NCI-H2081 (cell line): ENCODE data around the gene FGF1.

Source experiments
- DNase-seq, 2 experiments: peaks; one replicate each; lab custom pipeline; 2025; lab: John Stamatoyannopoulos, UW

Gene FGF1

GRCh38 chr5:142696379-142696778, 10.5 kb upstream of the FGF1 start:
- DNase-seq: no peak

- no peak for DNase-seq
Observed at GRCh38 chr5:142694092-142694856, 8.4 kb upstream of the FGF1 start.

- no peak for DNase-seq
Observed at GRCh38 chr5:142692321-142692894, 6.5 kb upstream of the FGF1 start.

GRCh38 chr5:142690667-142691066, 4.8 kb upstream of the FGF1 start:
- DNase-seq: no peak

- no peak for DNase-seq
Observed at GRCh38 chr5:142689081-142689480, 3.2 kb upstream of the FGF1 start.

GRCh38 chr5:142688281-142688989, 2.5 kb upstream of the FGF1 start:
- DNase-seq: no peak

GRCh38 chr5:142686968-142687367, 1.1 kb upstream of the FGF1 start:
- DNase-seq: no peak

- no peak for DNase-seq
Observed at GRCh38 chr5:142686210-142686734, 382 bp upstream of the FGF1 start.

GRCh38 chr5:142684508-142685041, 1.3 kb downstream of the FGF1 start:
- no peak for DNase-seq

- DNase-seq: no peak
Observed at GRCh38 chr5:142683881-142684505, 1.9 kb downstream of the FGF1 start.

- DNase-seq: no peak
Observed at GRCh38 chr5:142683116-142683515, 2.8 kb downstream of the FGF1 start.

GRCh38 chr5:142680605-142681259, 5.2 kb downstream of the FGF1 start:
- no peak for DNase-seq

GRCh38 chr5:142679744-142680143, 6.1 kb downstream of the FGF1 start:
- no peak for DNase-seq

GRCh38 chr5:142678529-142678928, 7.4 kb downstream of the FGF1 start:
- DNase-seq: no peak

GRCh38 chr5:142677198-142677597, 8.7 kb downstream of the FGF1 start:
- no peak for DNase-seq

- DNase-seq: no peak
Observed at GRCh38 chr5:142676318-142676717, 9.6 kb downstream of the FGF1 start.

GRCh38 chr5:142674531-142675469, 11.1 kb downstream of the FGF1 start:
- DNase-seq: no peak

GRCh38 chr5:142671801-142672200, 14.1 kb downstream of the FGF1 start:
- DNase-seq: no peak

- DNase-seq: no peak
Observed at GRCh38 chr5:142671266-142671665, 14.6 kb downstream of the FGF1 start.

GRCh38 chr5:142670804-142671203, 15.1 kb downstream of the FGF1 start:
- DNase-seq: no peak

- DNase-seq: no peak
Observed at GRCh38 chr5:142669477-142669876, 16.4 kb downstream of the FGF1 start.
